CD14-positive monocyte (primary cell): ENCODE data around the gene ATP8A1. TPM values are rescaled to one million over a fixed set of nuclear protein-coding genes. Genes with fewer than 3 reads are reported as not detected.

Source experiments
- DNase-seq, 3 donors: peaks; one replicate each; pipeline ENCODE4 v3.0.0-alpha.2; 2011 to 2022
- H2AFZ ChIP-seq: 2 replicates; pipeline ENCODE4 v1.6.0; 2012; ENCODE audit warnings: mild to moderate bottlenecking, low read depth, low read length, inconsistent platforms; ENCODE audit not compliant: insufficient read depth, poor library complexity, severe bottlenecking
- H3K27ac ChIP-seq, 2 donors: 1 replicate in 1 of 2; 2 replicates in 1 of 2; pipeline ENCODE4 v1.5.1; 2012 to 2013; ENCODE audit warnings: low read length in 2 of 2, control low read depth in 1 of 2, inconsistent platforms in 1 of 2, low read depth in 1 of 2, mild to moderate bottlenecking in 1 of 2
- H3K27me3 ChIP-seq, 2 donors: one replicate each; pipeline versions ENCODE4 v1.6.0 to v1.6.1; 2011 to 2013; ENCODE audit warnings: low read length in 2 of 2; ENCODE audit not compliant: control insufficient read depth in 2 of 2, insufficient read depth in 2 of 2
- H3K36me3 ChIP-seq, 2 donors: replicated peaks in 1 of 2; 1 replicate in 1 of 2; 2 replicates in 1 of 2; pipeline versions ENCODE4 v1.5.1 to v1.6.1; 2012 to 2013; ENCODE audit warnings: low read length in 2 of 2, control low read depth in 1 of 2, inconsistent platforms in 1 of 2, mild to moderate bottlenecking in 1 of 2; ENCODE audit not compliant: insufficient read depth in 2 of 2, control insufficient read depth in 1 of 2
- H3K4me1 ChIP-seq, 2 donors: 1 replicate in 1 of 2; 2 replicates in 1 of 2; pipeline versions ENCODE4 v1.5.1 to v1.6.1; 2012 to 2013; ENCODE audit warnings: low read length in 2 of 2, control low read depth in 1 of 2, inconsistent platforms in 1 of 2, mild to moderate bottlenecking in 1 of 2, moderate library complexity in 1 of 2; ENCODE audit not compliant: insufficient read depth in 2 of 2, control insufficient read depth in 1 of 2
- H3K4me2 ChIP-seq: replicated peaks from 2 replicates; pipeline ENCODE3; 2012; ENCODE audit warnings: low read length, moderate library complexity, mild to moderate bottlenecking; ENCODE audit not compliant: poor library complexity, severe bottlenecking; ENCODE audit errors: extremely low read depth
- H3K4me3 ChIP-seq, 3 experiments: fragments of 200-600 bp in 1 of 3; sonication (generic) in 1 of 3; replicated peaks in 1 of 3; 1 replicate in 2 of 3; 2 replicates in 1 of 3; pipeline ENCODE4 v1.5.1; 2011 to 2013; ENCODE audit warnings: low read length in 3 of 3, mild to moderate bottlenecking in 3 of 3, control low read depth in 2 of 3, low read depth in 2 of 3, inconsistent platforms in 1 of 3, moderate library complexity in 1 of 3
- H3K79me2 ChIP-seq: 2 replicates; pipeline ENCODE4 v1.6.0; 2012; ENCODE audit warnings: mild to moderate bottlenecking, control low read depth, inconsistent platforms, low read length, moderate library complexity; ENCODE audit not compliant: insufficient read depth
- H3K9ac ChIP-seq: 2 replicates; pipeline ENCODE4 v1.6.0; 2017; ENCODE audit warnings: low read length, mild to moderate bottlenecking; ENCODE audit not compliant: insufficient read depth, poor library complexity, severe bottlenecking
- H3K9me3 ChIP-seq, 2 donors: replicated peaks in 1 of 2; 1 replicate in 1 of 2; 2 replicates in 1 of 2; pipeline versions ENCODE4 v1.5.1 to v1.6.1; 2012 to 2013; ENCODE audit warnings: low read length in 2 of 2, control low read depth in 1 of 2; ENCODE audit not compliant: control insufficient read depth in 1 of 2, insufficient read depth in 1 of 2
- H4K20me1 ChIP-seq: 2 replicates; pipeline ENCODE4 v1.6.0; 2012; ENCODE audit warnings: mild to moderate bottlenecking, low read length, control low read depth, moderate library complexity; ENCODE audit not compliant: insufficient read depth
- H3K27ac Mint-ChIP-seq, 7 donors: one replicate each; pipeline ENCODE4 v1.8.0; 2020; ENCODE audit warnings: mild to moderate bottlenecking in 7 of 7, mixed read lengths in 7 of 7, moderate library complexity in 6 of 7, inconsistent platforms in 2 of 7
- H3K27me3 Mint-ChIP-seq, 3 donors: one replicate each; pipeline ENCODE4 v1.8.0; 2021 to 2022; ENCODE audit warnings: low read depth in 3 of 3, mild to moderate bottlenecking in 3 of 3, mixed read lengths in 3 of 3, moderate library complexity in 3 of 3, inconsistent platforms in 1 of 3
- H3K36me3 Mint-ChIP-seq, 2 donors: one replicate each; pipeline ENCODE4 v1.8.0; 2020; ENCODE audit warnings: mixed read lengths in 2 of 2, inconsistent platforms in 1 of 2, mild to moderate bottlenecking in 1 of 2
- H3K4me1 Mint-ChIP-seq: one replicate; pipeline ENCODE4 v1.8.0; 2020; ENCODE audit warnings: mild to moderate bottlenecking, mixed read lengths
- H3K4me3 Mint-ChIP-seq, 2 donors: one replicate each; pipeline ENCODE4 v1.8.0; 2020; ENCODE audit warnings: mild to moderate bottlenecking in 2 of 2, mixed read lengths in 2 of 2, moderate library complexity in 1 of 2
- H3K9me3 Mint-ChIP-seq, 7 donors: one replicate each; pipeline ENCODE4 v1.8.0; 2020 to 2022; ENCODE audit warnings: mixed read lengths in 7 of 7, mild to moderate bottlenecking in 6 of 7, moderate library complexity in 6 of 7, inconsistent platforms in 2 of 7
- WGBS: methylation state at CpG from one replicate; pipeline ENCODE4 v1.1.5; 2013; ENCODE audit warnings: missing lambda C conversion rate; ENCODE audit not compliant: insufficient coverage; 5-methylcytosine and 5-hydroxymethylcytosine counted together
- intact Hi-C, 2 donors: fragments of 100-400 bp; cut with micrococcal nuclease; formaldehyde crosslinking; loops; one replicate each; pipeline versions ENCODE4 v1.15.0 to v1.15.1; 2023
- polyA plus RNA-seq, 3 donors: library from polyadenylated mRNA; depleted of rRNA in 1 of 3; unstranded in 2 of 3; stranded (reverse) in 1 of 3; fragments of 300-500 nt in 2 of 3; fragments of >200 nt in 1 of 3; fragmentation: Illumina TruSeq in 2 of 3; gene quantifications; 1 replicate in 2 of 3; 2 replicates in 1 of 3; pipeline ENCODE4 v1.2.3, GENCODE V29; 2012 to 2021
- TF ChIP-seq, protein P1 (sequence below): fragments of 200-600 bp; IDR thresholded peaks from one replicate; pipeline ENCODE4 v1.8.0; 2022; ENCODE audit warnings: antibody characterized with exemption, mild to moderate bottlenecking

The ATP8A1 gene
- polyA plus RNA-seq, 3 donors, result 2.2 to 10.8 (median 3.2) TPM

DNA sequence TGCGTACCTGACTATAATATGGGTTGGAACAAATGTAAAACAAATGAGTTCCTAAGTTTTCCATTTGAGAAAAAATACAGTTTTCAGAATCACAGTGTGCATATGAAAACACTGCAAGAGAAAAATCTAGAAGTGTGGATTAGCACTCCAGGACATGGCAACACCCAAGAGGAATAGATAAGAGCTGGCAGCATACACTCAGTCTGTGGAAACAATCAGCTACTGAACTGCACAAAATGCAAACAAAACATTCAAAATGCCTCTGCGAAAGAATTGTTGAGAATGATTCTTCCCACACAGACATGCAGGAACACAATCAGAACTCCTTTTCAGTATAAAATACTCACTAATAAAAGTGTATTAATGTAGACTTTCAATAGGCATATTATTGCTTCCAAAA lies 39.9 kb downstream of the ATP8A1 start:
- H2AFZ ChIP-seq, result no peak overlapping the region

DNA sequence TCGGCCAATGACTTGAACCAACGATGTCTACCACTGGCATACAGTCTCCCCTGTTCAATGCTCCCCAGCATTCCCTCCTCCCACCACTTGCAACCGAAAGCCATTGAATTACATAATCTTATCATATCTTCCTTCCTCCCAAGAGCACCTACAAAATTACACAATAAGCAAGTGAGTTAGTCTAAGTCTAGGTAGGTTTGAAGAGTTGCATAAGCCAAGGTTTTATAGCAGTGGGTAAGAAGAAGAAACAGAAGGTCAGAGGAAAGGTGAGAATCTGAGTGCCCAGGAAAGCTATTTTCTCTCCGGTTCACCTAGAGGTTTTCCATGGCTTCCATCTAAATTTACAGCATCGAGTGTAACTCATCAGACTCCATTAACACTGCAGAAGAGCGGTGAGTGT lies 40.3 kb downstream of the ATP8A1 start:
- H3K27ac Mint-ChIP-seq, result no peak overlapping the region
- Histone ChIP-seq H3K27me3 (no peaks in the 10 kb centered on the region), H3K27ac (no peak overlapping the region), H2AFZ (no peak overlapping the region), H4K20me1 (no peaks in the 10 kb centered on the region), H3K4me1 (no peaks in the 10 kb centered on the region), H3K36me3 (peaks cover 0 to 16% of the 10 kb centered on the region in 2 donors), H3K9me3 (no peaks in the 10 kb centered on the region), H3K4me2 (no peak overlapping the region), H3K79me2 (no peaks in the 10 kb centered on the region), H3K9ac (no peak overlapping the region), H3K4me3 (no peak overlapping the region)
- TF ChIP-seq, protein P1, sequence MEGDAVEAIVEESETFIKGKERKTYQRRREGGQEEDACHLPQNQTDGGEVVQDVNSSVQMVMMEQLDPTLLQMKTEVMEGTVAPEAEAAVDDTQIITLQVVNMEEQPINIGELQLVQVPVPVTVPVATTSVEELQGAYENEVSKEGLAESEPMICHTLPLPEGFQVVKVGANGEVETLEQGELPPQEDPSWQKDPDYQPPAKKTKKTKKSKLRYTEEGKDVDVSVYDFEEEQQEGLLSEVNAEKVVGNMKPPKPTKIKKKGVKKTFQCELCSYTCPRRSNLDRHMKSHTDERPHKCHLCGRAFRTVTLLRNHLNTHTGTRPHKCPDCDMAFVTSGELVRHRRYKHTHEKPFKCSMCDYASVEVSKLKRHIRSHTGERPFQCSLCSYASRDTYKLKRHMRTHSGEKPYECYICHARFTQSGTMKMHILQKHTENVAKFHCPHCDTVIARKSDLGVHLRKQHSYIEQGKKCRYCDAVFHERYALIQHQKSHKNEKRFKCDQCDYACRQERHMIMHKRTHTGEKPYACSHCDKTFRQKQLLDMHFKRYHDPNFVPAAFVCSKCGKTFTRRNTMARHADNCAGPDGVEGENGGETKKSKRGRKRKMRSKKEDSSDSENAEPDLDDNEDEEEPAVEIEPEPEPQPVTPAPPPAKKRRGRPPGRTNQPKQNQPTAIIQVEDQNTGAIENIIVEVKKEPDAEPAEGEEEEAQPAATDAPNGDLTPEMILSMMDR, result no peak
- intact Hi-C loops, result no loop called here
- WGBS, result 40% methylated on average over 2 of the region's 6 CpGs
- no peaks in the 10 kb centered on the region for H3K27me3 Mint-ChIP-seq
- H3K9me3 Mint-ChIP-seq, result peaks cover 0 to 4% (median 0%) of the 10 kb centered on the region in 7 donors
- H3K4me1 Mint-ChIP-seq, result no peaks in the 10 kb centered on the region
- H3K4me3 Mint-ChIP-seq, result no peak overlapping the region
- DNase-seq, result no peak
- peaks cover 30 to 36% of the 10 kb centered on the region in 2 donors for H3K36me3 Mint-ChIP-seq

More for the DNA sequence above, 39.9 kb downstream of the ATP8A1 start:
- TF ChIP-seq, protein P1, result no peak
- Histone ChIP-seq H3K27ac (no peak overlapping the region), H3K9ac (no peak overlapping the region), H3K36me3 (peaks cover 0 to 16% of the 10 kb centered on the region in 2 donors), H3K4me3 (no peak overlapping the region), H3K9me3 (no peaks in the 10 kb centered on the region), H4K20me1 (no peaks in the 10 kb centered on the region), H3K79me2 (no peaks in the 10 kb centered on the region), H3K4me2 (no peak overlapping the region), H3K27me3 (no peaks in the 10 kb centered on the region), H3K4me1 (no peaks in the 10 kb centered on the region)
- H3K4me3 Mint-ChIP-seq, result no peak overlapping the region
- H3K36me3 Mint-ChIP-seq, result peaks cover 32 to 35% of the 10 kb centered on the region in 2 donors
- intact Hi-C loops, result no loop called here
- no peak for DNase-seq
- H3K27me3 Mint-ChIP-seq, result no peaks in the 10 kb centered on the region
- peaks cover 0 to 4% (median 0%) of the 10 kb centered on the region in 7 donors for H3K9me3 Mint-ChIP-seq
- no peak overlapping the region for H3K27ac Mint-ChIP-seq
- no peaks in the 10 kb centered on the region for H3K4me1 Mint-ChIP-seq
- no CpG with 5 or more reads among the region's 2 CpGs for WGBS
